Right lobe of liver (tissue), 6 donors: Measurements from ENCODE around the gene ARPP21. TPM values are rescaled to one million over a fixed set of nuclear protein-coding genes. Genes with fewer than 3 reads are reported as not detected.

ENCODE experiments used
- ATAC-seq, 4 donors: fragments of 200-7000 bp; cut with Tn5 transposase; one replicate each; pipeline ENCODE4 v1.9.1; 2020; ENCODE audit warnings: mild to moderate bottlenecking in 4 of 4, moderate library complexity in 4 of 4
- DNase-seq, 3 donors: peaks; one replicate each; pipeline ENCODE4 v3.0.0-alpha.2; 2020
- H3K27ac ChIP-seq, 3 donors: fragments of 200-600 bp; one replicate each; pipeline ENCODE4 v1.8.0; 2022
- H3K27me3 ChIP-seq, 2 donors: fragments of 200-600 bp; one replicate each; pipeline ENCODE4 v1.8.0; 2022
- H3K36me3 ChIP-seq, 4 donors: fragments of 200-600 bp; sonication (generic) in 1 of 4; one replicate each; pipeline versions ENCODE4 v1.5.1 to v1.8.0; 2017 to 2022; ENCODE audit warnings: control low read depth in 1 of 4
- H3K4me1 ChIP-seq, 4 donors: fragments of 200-600 bp; sonication (generic) in 1 of 4; one replicate each; pipeline versions ENCODE4 v1.5.1 to v1.8.0; 2017 to 2022; ENCODE audit warnings: control low read depth in 1 of 4
- H3K4me3 ChIP-seq, 3 donors: fragments of 200-600 bp; one replicate each; pipeline ENCODE4 v1.8.0; 2022
- H3K9me3 ChIP-seq, 4 donors: fragments of 200-600 bp; sonication (generic) in 1 of 4; one replicate each; pipeline versions ENCODE4 v1.5.1 to v1.8.0; 2017 to 2022; ENCODE audit warnings: control low read depth in 1 of 4
- POLR2A ChIP-seq: fragments of 450-650 bp; IDR thresholded peaks from one replicate; pipeline ENCODE4 v1.6.1; 2017; ENCODE audit warnings: antibody characterized with exemption, mild to moderate bottlenecking
- WGBS: methylation state at CpG from one replicate; pipeline ENCODE4 v1.1.6; 2018; ENCODE audit warnings: low coverage, low lambda C conversion rate; ENCODE audit not compliant: insufficient coverage; ENCODE audit errors: missing lambda C conversion rate; 5-methylcytosine and 5-hydroxymethylcytosine counted together
- intact Hi-C, 2 donors: fragments of 100-400 bp; cut with DNase I; formaldehyde crosslinking; loops; one replicate each; pipeline versions ENCODE4 v1.11.2 to v1.14.1; 2022
- total RNA-seq, 6 experiments: library from RNA; depleted of rRNA in 2 of 6; stranded (reverse); fragments of >200 nt in 2 of 6; fragmentation: NEBNext Ultra II Directional in 3 of 6; extraction: Animal tissue kit (Norgen Biotek cat#: 25700) in 3 of 6; gene quantifications; one replicate each; pipeline versions ENCODE4 v1.1.0 to v1.2.4, GENCODE V29; 2016 to 2023
- TF ChIP-seq, protein P1 (sequence below), 4 donors: fragments of 200-600 bp in 3 of 4; fragments of 450-650 bp in 1 of 4; IDR thresholded peaks; one replicate each; pipeline versions ENCODE4 v1.5.1 to v1.8.0; 2016 to 2022; ENCODE audit warnings: antibody characterized with exemption in 4 of 4, mild to moderate bottlenecking in 2 of 4
- donor health status: DM: no; HTN: yes; CAD: no.
- donor health status: DM: no; HTN: no; CAD: no.
- donor health status: DM: no; HTN: no; CAD: no.
- donor health status: DM: no; HTN: yes; CAD: no.
- donor health status: DM: no; HTN: yes; CAD: no.

The ARPP21 gene
- total RNA-seq, 6 experiments from 2014 or later, result 0.51 to 1.8 (median 0.92) TPM; not detected in 1

DNA sequence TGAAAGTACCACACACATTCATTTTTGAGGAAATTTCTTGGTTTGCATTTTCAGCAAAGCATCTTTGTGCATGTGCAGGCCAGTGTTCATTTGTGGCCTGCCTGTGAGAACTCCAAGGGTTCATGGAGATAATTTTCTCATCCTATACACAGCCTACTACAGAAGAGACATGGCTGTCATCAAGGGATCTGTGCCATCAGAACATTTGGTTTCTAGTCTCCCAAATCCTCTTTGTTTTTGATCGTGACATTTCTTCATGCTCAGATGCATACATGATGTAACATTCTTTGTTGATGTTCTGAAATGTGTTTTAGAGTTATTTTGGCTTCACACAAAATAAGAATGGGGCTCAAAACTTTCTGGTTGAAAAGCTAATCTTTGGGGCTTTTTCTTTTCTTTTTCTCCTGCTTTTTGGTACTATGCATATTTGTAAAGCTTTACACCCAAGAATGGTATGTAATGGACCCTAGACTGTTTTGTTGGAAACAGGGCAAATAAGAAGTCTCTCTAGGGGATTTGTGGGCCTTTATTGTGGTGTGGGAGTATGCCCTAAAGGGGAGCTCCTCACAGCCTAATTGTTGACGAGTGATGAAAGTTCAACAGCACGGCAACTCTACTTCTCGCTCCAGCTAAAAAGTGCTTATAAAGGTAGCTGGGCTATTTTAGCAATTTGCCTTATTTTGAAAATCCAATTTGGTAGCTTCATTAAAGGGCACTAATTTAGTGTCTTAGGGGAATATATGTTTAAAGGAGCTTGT is 3.2 kb upstream of the ARPP21 start:
- WGBS, result 95% methylated on average over 4 of the region's 4 CpGs
- no peaks in the 10 kb centered on the region for H3K36me3 ChIP-seq
- intact Hi-C loops, result no loop called here
- no peak overlapping the region for H3K27ac ChIP-seq
- peaks cover 0 to 5% of the 10 kb centered on the region in 2 donors for H3K27me3 ChIP-seq
- no peaks in the 10 kb centered on the region for H3K9me3 ChIP-seq
- ATAC-seq, result no peak
- no peak overlapping the region for H3K4me3 ChIP-seq
- TF ChIP-seq POLR2A, result no peak
- TF ChIP-seq, protein P1, sequence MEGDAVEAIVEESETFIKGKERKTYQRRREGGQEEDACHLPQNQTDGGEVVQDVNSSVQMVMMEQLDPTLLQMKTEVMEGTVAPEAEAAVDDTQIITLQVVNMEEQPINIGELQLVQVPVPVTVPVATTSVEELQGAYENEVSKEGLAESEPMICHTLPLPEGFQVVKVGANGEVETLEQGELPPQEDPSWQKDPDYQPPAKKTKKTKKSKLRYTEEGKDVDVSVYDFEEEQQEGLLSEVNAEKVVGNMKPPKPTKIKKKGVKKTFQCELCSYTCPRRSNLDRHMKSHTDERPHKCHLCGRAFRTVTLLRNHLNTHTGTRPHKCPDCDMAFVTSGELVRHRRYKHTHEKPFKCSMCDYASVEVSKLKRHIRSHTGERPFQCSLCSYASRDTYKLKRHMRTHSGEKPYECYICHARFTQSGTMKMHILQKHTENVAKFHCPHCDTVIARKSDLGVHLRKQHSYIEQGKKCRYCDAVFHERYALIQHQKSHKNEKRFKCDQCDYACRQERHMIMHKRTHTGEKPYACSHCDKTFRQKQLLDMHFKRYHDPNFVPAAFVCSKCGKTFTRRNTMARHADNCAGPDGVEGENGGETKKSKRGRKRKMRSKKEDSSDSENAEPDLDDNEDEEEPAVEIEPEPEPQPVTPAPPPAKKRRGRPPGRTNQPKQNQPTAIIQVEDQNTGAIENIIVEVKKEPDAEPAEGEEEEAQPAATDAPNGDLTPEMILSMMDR (IDR thresholded peaks at IDR 0.05), result no peak
- no peak for DNase-seq
- H3K4me1 ChIP-seq, result peaks cover 0 to 6% (median 0%) of the 10 kb centered on the region in 4 donors

DNA sequence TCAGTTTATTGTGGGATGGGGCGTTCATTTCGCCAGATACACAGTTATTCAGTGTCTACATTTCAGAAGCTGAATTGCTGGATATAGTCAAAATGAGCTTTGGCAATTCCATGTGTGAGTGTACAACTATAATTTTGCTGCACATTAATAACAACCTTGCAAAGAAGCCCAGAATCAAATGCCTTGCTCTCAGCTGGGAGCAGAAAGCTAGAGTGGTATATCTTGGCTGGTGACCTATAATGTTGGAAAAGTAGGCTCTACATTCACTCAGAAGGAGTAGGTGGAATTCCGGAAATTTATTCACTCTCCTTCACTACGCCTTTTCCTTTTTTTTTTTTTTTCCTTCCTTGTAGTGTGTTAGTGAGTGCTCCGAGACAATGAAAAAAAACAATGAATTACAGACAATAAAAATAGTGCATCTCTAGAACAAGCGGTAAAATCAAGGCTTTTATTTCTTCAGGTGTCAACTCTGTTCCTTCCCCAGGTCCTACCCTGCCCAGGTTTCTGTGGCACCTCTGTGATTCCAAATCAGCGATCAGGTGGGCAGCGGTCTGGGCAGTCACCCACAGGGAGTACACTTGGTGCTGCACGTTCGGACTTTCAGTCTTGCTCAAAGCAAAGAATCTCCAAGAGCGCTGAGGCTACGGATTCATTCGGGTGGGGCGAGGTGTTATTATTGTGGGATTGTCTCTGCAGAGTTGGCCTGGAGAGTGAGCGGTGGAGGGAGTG is 910 bp upstream of the ARPP21 start:
- Histone ChIP-seq H3K4me3 (no peak overlapping the region), H3K27ac (no peak overlapping the region), H3K36me3 (no peaks in the 10 kb centered on the region), H3K27me3 (peaks cover 0 to 5% of the 10 kb centered on the region in 2 donors), H3K9me3 (no peaks in the 10 kb centered on the region), H3K4me1 (peaks cover 0 to 6% (median 0%) of the 10 kb centered on the region in 4 donors)
- no peak for DNase-seq
- ATAC-seq, result no peak
- 90% methylated on average over 15 of the region's 15 CpGs for WGBS
- intact Hi-C loops, result no loop called here
- no peak for TF ChIP-seq POLR2A
- TF ChIP-seq, protein P1 (IDR thresholded peaks at IDR 0.05), result no peak

DNA sequence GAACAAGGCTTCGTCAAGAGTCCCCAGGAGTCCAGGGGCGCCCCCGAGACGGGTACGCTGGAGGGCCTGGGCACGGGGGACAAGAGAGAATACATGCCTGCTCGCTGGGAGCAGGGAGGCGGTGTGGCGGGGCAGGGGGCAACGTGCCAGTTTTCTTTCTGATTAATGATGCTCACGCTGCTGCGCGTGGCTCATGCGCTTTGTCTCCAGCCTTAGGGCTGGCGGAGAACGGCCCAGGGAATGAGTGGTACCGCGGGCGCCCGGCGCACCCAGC is 408 bp upstream of the ARPP21 start:
- WGBS, result 11% methylated on average over 3 of the region's 21 CpGs
- ATAC-seq, result no peak
- H3K36me3 ChIP-seq, result no peaks in the 10 kb centered on the region
- H3K4me1 ChIP-seq, result peaks cover 0 to 6% (median 0%) of the 10 kb centered on the region in 4 donors
- no peaks in the 10 kb centered on the region for H3K9me3 ChIP-seq
- peak in 1 of 3 donors; percentile 43 for DNase-seq
- no peak overlapping the region for H3K27ac ChIP-seq
- H3K27me3 ChIP-seq, result peaks cover 0 to 5% of the 10 kb centered on the region in 2 donors
- intact Hi-C loops, result no loop called here
- TF ChIP-seq, protein P1 (IDR thresholded peaks at IDR 0.05), result no peak
- no peak for TF ChIP-seq POLR2A
- peak overlapping the region; percentile 37 to 53 (median 46) for H3K4me3 ChIP-seq

DNA sequence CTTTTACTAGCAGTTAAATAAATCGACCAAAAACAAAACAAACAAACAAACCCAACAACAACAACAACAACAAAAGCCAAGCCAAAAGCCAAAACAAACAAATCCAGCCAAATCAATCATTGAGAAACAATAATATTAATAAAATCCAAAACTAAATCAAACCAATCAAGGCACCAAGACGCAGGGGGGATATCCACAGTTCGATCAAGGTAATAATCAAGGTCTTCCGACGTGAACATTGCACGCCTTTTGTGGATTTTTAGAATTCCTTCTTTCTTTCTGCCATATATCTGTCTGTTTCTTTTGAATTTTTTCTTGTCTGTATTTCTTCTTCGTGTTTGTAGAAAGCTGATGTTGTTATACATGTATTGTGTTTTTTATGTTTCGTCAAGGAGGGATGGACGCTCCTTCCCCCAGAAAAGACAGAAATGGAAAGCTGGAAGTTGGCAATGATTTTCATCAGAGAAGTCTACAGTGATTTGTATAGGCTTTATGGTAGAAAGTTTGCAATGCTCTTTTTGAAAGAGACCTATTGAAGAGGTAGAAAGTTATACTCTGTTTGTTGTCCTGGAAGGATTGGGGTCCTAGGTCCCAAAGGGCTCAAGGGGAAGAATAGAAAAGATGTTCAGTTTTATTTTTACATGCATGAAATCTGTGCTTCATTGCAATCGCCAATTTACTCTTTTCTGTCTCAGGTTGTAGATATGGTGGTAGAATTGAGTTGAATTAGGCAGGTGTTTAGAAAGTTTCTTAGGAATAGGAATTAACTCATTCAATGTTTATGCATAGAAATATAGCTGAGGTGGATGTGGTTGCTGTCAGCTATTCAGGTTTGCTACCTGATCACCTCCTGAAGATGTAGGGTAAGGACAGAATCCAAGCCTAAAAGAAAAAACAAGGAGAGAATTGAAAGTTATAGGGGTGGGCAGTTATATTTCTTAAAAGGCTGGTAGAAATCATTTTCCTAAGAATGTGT is 1.2 kb downstream of the ARPP21 start:
- Histone ChIP-seq H3K27ac (no peak overlapping the region), H3K36me3 (no peaks in the 10 kb centered on the region), H3K4me3 (peak overlapping the region; percentile 37 to 53 (median 46)), H3K9me3 (no peaks in the 10 kb centered on the region), H3K27me3 (peaks cover 0 to 5% of the 10 kb centered on the region in 2 donors), H3K4me1 (peaks cover 0 to 6% (median 0%) of the 10 kb centered on the region in 4 donors)
- WGBS, result 47% methylated on average over 10 of the region's 10 CpGs
- ATAC-seq, result no peak
- DNase-seq, result no peak
- TF ChIP-seq, protein P1 (IDR thresholded peaks at IDR 0.05), result no peak
- intact Hi-C loops, result no loop called here
